HG03060 (cell line): ENCODE results near the gene COPS9.

Experiments
- ATAC-seq: cut with Tn5 transposase; IDR thresholded peaks from one replicate; pipeline ENCODE4 v1.9.1; 2021; ENCODE audit warnings: low read depth, moderate number of reproducible peaks; ENCODE audit not compliant: unreplicated experiment

The COPS9 gene

DNA sequence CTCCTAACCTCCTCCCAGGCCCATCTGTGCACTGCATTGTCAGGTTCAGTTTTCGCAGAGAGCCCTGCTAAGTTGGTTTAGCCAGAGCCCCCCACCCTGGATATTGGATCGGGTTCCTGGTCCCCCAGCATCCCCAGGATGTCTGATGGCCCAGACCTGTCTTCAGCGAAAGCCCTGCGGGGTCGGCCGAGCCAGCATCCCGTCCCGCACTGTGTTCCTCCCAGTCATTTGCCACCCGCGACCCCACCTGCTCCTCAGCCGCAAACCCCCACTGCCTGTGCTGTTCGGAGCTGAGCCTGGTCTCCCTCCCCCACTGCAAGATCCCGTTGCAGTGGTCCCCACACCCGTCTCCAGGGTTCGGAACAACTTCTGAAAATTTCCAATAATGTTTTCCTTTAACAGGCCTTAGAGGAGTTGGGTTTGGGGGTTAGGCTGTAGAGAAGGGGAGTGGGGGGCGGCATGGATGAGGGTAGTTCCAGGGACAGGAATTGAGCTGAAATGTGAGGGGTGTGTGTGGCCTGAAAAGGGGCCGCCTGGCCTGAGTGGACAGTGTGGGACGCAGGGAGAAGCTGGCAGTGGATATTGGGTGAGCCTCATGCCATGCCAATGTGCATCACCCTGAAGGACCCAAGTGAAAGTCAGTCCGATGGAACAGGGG, 1.6 kb upstream of the COPS9 start:
- ATAC-seq = no peak

DNA sequence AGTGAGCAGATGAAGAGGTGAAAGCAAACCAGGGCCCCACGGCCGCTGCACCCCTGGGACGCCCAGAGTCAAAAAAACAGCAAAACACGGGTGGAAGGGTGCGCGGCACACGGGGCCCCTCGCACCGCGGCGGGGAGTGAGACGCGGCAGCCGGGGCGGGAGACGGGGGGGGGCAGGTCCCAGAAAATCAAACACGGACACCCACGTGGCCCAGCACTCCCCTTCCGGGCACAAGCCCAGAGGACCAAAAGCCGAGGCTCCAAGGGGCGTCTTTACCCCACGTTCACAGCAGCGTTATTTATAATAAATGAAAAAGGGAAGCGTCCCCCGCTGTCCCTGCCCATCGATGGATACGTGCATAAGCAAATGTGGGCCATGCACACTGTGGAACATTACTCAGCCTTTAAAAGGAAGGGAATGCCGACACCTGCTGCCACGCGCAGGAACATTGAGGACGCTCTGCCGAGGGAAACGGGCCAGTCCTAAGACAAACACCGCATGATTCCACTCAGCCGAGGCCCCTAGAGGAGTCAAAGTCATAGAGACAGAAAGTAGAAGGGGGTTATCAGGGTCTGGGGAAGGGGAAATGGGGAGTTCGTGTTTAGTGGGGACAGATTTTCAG, 677 bp upstream of the COPS9 start:
- no peak for ATAC-seq

DNA sequence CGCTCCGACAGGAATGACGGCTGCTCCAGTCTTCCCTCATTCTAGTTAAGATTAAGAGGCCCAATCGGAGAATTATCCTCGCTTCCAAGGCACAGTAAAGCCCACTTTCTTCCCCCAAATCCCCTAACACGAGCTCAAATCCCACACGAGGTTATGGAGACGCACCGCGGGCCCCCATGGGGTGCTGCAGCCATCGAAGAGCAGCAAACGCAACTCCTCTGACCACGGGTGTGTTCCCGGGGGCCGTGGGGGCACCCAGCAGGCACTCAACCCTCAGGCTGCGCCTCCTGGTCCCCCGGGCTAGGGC, 446 bp downstream of the COPS9 start:
- ATAC-seq = no peak

DNA sequence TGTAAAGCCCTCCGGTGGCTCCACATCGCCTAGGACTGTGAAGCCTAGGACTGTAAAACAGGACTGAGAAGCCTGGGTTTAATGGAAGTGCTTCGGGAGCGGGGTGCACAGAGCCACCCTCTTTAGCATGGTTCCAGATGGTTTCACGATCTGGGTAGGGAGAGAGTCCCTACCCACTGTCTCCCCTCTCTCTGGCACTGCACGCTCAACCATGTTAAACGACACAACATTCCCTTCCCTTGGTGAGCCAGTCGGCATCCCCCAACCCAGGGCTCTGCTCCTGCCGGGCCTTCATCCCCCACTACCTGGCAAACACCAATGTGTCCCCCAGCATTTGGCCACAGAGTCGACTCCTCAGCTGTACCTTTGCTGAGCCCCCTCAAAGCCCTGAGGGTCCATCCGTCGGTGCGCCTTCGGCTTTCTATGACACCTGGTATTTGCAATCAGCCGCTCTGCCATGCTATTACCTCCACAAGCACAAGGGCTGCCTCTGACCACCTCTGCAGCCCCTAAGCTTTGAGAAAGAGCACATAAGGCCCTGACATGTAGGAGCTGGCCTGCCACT, 1.1 kb downstream of the COPS9 start:
- no peak for ATAC-seq

DNA sequence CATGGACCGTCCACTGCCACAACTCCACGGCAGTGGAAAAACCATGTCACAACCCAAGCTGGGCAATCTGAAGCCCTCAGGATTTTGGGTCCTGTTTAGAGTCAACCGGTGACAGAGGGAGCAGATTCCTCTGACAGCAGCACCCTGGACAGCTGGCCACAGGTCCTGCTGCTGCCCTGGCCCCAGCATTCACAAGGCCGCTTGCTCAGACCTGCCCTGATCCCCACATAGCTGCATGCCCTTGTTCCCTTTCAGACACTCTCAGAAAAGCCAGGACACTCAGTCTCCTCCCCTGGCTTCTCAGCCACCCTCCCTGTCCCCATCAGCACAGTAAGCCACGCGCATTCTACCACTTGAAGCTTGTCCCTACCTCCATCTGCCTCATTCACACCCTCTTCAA, 1.6 kb downstream of the COPS9 start:
- no peak for ATAC-seq

DNA sequence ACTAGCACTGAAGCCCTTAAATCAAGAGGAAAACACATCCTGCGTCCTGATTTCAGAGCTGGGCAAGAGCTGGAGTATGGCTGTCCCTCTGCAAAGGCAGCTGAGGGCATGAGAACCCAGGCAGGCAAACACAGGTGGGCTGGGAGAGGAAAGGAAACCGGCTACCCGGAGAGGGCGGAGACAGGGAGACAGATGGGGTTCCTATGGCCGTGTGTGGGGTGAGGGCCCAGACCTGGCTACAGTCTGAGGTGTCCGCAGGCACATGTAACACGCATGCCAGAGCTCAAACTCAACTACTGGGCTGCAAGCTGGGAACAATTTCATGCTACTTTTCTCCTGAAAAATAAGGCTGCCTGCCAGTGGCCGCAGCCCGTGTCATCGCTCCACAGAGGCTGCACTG, 2.7 kb downstream of the COPS9 start:
- no peak for ATAC-seq

DNA sequence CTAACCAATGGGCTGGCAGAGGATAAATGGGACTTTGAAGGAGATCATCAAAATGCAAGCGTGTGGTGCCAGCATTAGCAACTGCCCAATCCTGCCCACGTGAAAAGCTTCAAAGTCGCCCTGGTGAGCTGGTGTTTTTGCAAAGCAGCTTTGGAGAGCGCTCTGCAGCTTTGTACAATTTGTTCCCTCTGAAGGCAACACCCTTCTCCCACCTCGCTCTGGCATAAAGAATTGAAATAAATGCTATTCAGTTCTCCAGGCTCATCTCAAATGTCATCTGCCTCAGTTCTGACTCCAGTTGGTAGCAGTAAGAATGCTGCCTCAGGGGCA, 3.5 kb downstream of the COPS9 start:
- no peak for ATAC-seq

DNA sequence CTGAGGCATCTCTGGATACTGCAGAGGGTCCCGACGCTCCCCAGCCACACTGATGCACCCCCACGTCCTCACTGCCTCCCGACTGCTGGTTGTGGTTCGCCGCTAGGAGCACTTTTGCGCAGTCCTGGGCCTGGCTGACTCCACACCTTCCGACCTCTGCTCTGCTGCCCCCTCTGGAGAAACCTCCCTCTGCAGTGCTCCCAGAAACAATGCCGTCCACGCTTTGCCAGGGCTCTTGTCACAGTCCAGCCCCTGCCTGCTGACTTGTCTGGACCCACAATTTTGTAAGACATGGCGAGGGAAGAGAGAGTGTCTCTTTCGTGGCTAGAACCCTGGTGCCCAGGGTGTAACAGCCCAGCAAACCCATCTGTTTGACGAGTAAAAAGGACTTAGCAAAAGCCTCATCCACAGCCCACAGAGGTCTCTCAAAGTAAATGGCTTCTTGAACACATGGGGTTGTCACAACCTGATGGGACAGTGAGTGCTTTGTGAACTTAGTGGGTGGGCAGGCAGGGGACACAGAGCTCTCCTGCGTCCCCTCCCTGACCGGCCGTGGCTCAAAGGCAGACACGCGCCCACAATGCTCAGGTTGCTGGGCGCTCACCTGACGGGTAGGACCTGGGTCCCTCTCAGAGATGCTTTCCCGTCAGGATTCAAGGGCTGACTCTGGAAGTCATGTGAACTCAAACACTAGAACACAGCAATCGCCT, 4.0 kb downstream of the COPS9 start:
- ATAC-seq = no peak

DNA sequence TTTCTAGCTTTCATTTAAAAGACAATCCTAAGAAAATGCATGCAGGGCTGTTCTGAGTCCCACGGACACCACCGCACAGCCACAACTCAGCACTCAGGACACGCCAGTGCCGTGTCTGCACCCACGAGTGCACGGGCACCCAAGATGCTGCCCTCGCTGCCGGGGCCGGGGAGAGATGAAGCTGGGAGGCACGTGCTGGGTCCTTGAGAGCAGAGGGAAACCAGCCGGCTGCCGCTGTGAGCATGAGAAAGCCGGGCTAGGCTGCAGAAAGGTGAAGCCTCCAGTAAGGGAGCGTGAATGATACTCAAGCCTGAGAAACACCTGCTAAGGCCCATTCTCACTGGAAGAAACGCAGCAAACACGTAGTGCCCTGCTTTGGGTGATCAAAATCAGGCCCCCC, 4.8 kb downstream of the COPS9 start:
- ATAC-seq = no peak

DNA sequence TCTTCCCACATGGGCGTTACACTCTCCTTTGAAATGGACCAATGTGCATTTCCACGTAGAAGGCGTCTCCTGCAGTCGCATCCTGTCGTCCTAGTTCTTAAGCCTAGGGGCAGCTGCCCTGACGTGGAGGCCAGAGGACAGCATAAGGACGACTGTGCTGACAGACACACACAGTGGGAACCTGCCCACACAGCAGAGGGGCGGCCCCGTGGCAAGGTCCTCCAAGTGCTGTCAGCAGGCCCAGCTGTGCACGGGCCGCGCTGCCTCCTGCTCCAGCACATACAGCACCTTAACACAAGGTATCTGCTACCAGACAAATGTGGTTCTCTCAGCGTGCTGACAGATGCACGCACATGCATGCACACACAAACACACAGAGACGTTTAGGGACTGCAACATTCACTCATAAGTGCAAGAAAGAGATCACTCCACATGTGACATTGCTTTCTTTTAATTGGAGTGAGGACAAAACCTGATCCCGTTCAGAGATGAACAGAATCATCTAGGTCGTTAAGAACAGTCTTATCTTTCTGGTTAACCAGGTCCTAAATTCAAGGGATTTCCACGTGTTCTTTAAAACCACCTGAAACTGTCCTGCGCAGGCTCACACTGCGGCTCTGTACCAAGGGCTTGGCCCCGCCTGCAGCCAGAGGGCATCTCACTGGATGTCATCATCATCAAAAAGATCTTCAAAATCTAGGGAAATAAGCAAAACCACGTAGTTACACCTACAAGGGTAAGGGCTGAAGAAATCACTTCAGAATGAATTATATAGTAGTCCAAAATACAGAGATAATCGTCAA, 5.5 kb downstream of the COPS9 start:
- ATAC-seq = no peak

DNA sequence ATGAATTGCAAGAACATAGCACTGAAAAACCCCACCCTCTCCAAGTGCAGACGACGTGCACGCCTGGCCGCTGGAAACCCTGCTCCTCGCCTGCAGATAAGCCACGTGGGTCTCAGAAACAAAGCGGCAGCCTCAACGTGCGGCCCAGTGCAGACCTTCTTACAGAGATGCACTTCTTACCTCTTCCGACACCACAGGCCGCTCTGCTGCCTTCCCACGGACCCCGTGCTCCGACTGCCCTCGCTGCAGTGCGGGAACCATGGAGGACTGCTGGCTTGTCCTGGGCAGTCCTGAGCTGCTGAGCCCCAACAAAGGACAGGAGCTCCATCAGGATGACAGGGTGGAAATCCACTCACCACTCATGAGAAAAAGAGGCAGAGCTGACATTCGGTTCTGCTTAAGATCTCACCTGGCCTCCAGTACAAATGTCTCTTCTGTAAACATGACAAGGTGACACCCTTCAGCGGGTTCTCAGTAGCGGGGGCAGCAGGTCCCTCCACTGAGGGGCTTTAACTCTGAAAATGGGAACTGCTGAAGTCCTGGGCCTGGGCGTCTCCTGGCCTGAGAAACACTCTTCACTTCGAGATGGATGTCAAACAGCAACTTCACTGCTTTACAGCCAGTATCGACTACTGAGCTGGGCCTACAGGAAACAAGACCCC, 6.2 kb downstream of the COPS9 start:
- no peak for ATAC-seq

DNA sequence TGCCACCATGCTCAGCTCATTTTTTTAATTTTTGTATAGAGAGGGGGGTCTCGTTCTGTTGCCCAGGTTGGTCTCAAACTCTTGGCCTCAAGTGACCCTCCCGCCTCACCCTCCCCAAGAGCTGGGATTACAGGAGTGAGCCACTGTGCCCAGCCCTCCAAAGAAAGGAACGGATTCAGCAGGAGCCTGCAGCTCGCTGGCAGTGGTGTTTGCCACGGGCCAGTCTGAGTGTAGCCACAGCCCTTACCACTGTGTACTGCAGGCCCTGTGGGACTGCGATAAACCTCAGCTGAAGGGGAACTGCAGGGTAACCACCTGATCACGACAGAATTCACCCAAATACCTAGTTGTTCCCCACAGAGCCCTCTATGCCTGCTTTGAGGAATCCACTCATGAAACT, 6.8 kb downstream of the COPS9 start:
- no peak for ATAC-seq

DNA sequence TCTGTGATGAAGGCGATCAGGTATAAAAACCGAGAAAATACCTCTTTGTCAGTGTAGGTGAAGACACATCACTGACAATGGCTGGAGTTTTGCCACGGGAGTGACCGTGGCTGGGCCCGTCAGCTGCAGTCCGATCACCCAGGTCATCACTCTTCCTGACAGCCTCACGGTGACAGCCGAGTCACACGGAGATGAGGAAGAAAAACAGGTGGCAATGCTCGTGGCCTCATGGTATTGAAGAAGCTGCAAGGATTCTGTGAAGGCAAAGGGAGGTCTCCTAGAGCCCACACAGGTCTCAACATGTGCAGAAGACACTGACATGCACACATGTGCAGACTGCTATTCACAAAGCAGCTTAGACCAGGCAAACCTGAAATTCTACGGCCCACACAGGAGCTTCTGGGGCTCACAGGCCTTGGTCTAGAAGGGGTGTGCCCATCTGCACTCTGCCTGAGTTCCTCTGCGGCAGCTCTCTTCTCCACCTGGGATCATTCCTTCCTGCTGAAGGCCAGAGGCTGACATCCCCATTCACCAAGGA, 7.4 kb downstream of the COPS9 start:
- no peak for ATAC-seq

DNA sequence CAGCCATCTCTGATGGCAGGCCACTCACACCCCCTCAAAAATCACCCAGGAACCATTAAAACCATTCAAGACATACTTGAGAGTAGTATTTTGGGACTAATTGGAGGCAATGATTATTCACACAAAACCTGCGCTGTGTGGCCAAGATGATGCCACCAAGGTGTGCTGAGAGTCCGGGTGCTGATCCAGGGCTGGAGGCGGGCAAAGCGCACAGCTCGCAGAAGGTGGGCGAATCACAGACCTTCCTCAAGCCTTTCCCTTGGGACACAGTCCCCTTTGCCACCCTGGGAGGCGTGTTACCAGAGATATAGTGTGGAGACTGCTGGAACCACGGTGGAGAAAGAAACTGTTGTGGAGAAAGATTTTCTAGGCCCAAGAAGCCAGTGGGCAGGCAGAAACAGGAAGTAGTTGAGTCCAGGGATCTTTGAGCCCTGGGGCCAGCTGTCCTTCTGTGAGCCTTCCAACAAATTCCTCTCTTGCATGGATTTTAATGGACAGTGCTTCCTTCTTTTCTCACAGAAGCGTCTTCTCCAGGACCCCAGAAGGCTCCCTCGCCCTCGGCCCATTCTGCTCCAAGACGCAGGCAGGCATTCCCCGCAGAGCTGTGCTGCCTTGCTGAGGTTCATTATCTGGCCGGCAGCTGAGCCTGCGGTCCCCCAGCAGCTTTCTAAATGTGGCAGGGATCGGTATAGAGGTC, 8.0 kb downstream of the COPS9 start:
- no peak for ATAC-seq

DNA sequence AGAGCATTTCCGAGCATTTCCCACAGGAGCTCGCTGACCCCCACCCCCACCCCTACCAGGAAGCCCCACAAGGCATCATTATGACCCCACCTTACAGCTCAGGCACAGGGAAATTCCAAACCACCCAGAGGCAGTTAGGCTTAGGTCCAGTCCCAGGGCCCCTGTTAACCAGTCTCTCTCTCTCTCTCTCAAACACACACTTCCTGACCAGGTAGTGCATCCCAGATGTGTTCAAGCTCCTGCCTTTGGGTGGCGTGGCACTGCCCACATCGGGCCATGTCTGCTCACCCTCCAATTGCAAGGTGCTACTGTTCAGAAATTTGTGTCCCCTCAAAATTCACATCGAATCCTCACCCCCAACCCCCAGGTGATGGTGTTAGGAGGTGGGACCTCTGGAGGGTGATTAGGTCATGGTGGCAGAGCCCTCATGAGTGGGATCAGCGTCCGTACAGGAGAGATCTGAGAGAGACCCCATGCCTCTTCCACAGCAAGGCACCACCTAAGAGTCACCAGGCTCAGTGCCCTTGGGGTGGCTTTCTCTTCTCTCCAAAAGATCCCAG, 8.8 kb downstream of the COPS9 start:
- no peak for ATAC-seq

DNA sequence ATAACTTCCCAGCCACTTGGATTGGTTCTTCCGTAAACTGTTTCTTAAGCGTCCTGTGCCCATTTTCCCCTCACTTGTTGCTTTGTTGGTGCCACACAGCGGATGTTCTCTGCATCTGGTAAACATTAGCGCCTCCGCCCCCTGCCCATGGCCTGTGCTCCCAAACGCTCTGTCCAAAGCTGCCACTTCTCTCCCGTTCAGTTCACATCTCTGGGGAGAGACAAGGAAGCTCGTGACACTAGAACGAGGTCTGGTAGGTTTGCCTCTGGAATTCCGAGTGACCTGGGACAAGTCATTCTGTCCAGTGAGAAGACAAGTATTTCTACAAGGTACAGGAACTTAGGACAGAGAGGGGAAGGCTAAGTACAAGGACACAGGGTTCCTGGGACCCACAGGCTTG, 9.4 kb downstream of the COPS9 start:
- ATAC-seq = no peak

DNA sequence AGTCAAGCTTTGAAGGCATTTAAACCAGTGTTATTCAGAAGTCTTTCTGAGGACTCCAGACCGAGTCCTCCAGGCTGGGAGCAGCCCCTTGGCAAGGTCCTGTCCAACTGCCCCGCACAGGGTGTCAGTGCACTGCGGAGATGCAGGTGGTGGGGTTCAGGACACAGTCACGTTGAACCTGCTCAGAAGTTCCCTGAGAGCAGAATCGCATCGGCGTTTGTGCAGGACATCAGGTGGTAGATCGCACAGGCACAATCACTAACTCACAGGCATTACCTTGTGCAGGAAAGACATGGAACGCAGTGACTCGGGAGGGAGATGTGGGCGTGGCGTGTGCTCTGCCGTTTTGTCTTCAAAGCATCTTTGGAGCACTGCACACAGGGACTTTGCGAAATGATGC, 10.4 kb downstream of the COPS9 start:
- ATAC-seq = no peak

DNA sequence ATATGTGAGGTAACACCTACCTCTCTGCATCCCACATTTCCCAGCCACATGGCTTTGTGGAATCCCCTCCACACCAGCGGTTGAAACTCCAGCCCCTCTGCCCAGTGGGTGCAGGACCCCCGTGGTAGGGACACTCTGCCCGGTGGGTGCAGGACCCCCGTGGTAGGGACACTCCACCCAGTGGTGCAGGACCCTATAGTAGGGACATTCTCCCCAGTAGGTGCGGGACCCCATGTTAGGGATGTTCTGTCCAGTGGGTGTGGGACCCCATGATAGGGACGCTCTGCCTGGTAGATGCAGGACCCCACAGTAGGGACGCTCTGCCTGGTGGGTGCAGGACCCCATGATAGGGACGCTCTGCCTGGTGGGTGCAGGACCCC, 11.5 kb downstream of the COPS9 start:
- no peak for ATAC-seq

DNA sequence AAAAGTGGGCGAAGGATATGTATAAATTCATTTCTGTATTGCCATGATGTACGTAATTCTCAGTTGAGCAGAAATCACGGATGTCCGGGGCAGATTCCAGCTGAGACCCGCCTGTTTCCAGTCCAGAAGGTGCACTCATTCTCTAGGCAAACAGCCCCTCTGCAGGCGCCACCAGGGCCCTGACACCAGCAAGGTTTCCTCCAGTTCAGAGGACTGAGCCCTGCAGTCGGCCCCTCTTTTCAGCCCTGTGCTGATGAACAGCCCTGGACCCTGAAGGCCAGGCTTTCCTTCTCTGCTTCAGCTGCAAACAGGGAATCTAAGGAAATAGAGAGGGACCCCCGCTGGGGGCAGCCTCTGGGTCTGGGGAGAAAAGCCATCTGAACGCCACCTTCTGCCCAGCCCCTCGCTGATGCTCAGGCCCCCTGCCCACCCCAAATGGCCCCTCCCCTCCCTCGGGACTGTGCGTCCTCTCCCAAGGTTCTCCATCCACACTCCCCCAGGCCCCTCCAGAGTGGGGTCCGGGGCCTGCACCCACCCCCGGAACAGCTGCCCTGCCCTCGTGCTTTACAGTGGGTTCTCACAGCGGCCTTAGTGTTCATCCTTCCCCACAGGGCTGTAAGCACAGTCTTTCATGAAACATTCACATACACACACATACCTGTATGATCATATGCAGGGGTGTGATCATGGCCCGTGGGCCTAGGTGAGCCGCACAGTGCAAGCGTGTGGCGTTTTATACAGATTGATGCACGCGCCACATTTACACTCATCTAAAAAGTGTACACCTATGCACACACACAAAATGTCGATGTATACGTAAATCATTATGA, 12.1 kb downstream of the COPS9 start:
- no peak for ATAC-seq
